Cardiac muscle cell (in vitro differentiated cells and primary cell): Measurements from ENCODE around the gene KIRREL3. TPM values are rescaled to one million over a fixed set of nuclear protein-coding genes. Genes with fewer than 3 reads are reported as not detected.

Experiments
- DNase-seq, 2 donors: peaks; one replicate each; pipeline versions ENCODE4 v3.0.0 to v3.0.0-alpha.2; 2010 to 2017; ENCODE audit warnings: low read depth in 1 of 2, low spot score in 1 of 2
- H3K27ac ChIP-seq: fragments of 200-600 bp; sonication (generic); 2 replicates; pipeline ENCODE4 v1.5.1; 2016
- H3K27me3 ChIP-seq: fragments of 200-600 bp; sonication (generic); 2 replicates; pipeline ENCODE4 v1.6.0; 2016; ENCODE audit warnings: control low read depth
- H3K36me3 ChIP-seq: fragments of 200-600 bp; sonication (generic); 2 replicates; pipeline ENCODE4 v1.5.1; 2016; ENCODE audit warnings: control low read depth
- H3K4me1 ChIP-seq: fragments of 200-600 bp; sonication (generic); 2 replicates; pipeline ENCODE4 v1.8.1; 2017; ENCODE audit warnings: low read depth, mild to moderate bottlenecking, mixed run types
- H3K4me3 ChIP-seq: fragments of 200-600 bp; sonication (generic); 2 replicates; pipeline ENCODE4 v1.5.1; 2016; ENCODE audit warnings: mild to moderate bottlenecking
- H3K9me3 ChIP-seq: fragments of 200-600 bp; sonication (generic); 2 replicates; pipeline ENCODE4 v1.5.1; 2017; ENCODE audit warnings: low read depth, mild to moderate bottlenecking, control low read depth
- CTCF ChIP-seq: IDR thresholded peaks from 2 replicates; pipeline ENCODE4 v1.5.1; 2012; ENCODE audit warnings: low read depth, mild to moderate bottlenecking, low read length
- polyA plus RNA-seq: library from polyadenylated mRNA; unstranded; fragments of >200 nt; fragmentation: Nextera tagmentation; extraction: Ambion mirVana; gene quantifications from 2 replicates; pipeline ENCODE4 v1.2.1, GENCODE V29; 2016
- total RNA-seq: library from RNA; depleted of rRNA; stranded (reverse); fragments of >200 nt; gene quantifications from 2 replicates; pipeline ENCODE4 v1.2.3, GENCODE V29; 2016

The KIRREL3 gene
- total and polyA plus RNA-seq, 2 experiments from 2014 or later = 0.12 to 0.89 TPM

- no peaks in the 10 kb centered on the region for H3K36me3 ChIP-seq
- no peak overlapping the region for H3K27ac ChIP-seq
- H3K4me3 ChIP-seq = no peak overlapping the region
- no peak for TF ChIP-seq CTCF
- no peaks in the 10 kb centered on the region for H3K4me1 ChIP-seq
- H3K9me3 ChIP-seq = no peaks in the 10 kb centered on the region
- peaks cover 87% of the 10 kb centered on the region for H3K27me3 ChIP-seq
- DNase-seq = peak in 1 of 2 donors; percentile 17
These were observed 413.0 kb downstream of the KIRREL3 start for GRCh38 chr11:126587541-126587940.

- no peaks in the 10 kb centered on the region for H3K4me1 ChIP-seq
- DNase-seq = peak in 1 of 2 donors; percentile 96
- no peak overlapping the region for H3K4me3 ChIP-seq
- peaks cover 78% of the 10 kb centered on the region for H3K27me3 ChIP-seq
- no peak for TF ChIP-seq CTCF
- H3K9me3 ChIP-seq = no peaks in the 10 kb centered on the region
- no peak overlapping the region for H3K27ac ChIP-seq
- no peaks in the 10 kb centered on the region for H3K36me3 ChIP-seq
These were observed 414.6 kb downstream of the KIRREL3 start for GRCh38 chr11:126585774-126586491.

GRCh38 chr11:126585388-126585773 lies 415.2 kb downstream of the KIRREL3 start:
- no peaks in the 10 kb centered on the region for H3K36me3 ChIP-seq
- H3K27me3 ChIP-seq = peaks cover 77% of the 10 kb centered on the region
- no peak overlapping the region for H3K4me3 ChIP-seq
- no peak for TF ChIP-seq CTCF
- H3K9me3 ChIP-seq = no peaks in the 10 kb centered on the region
- DNase-seq = no peak
- H3K27ac ChIP-seq = no peak overlapping the region
- no peaks in the 10 kb centered on the region for H3K4me1 ChIP-seq

GRCh38 chr11:126583594-126584427 lies 416.8 kb downstream of the KIRREL3 start:
- Histone ChIP-seq H3K36me3 (no peaks in the 10 kb centered on the region), H3K9me3 (no peaks in the 10 kb centered on the region), H3K27ac (no peak overlapping the region), H3K27me3 (peaks cover 76% of the 10 kb centered on the region), H3K4me3 (no peak overlapping the region), H3K4me1 (no peaks in the 10 kb centered on the region)
- TF ChIP-seq CTCF = no peak
- no peak for DNase-seq

GRCh38 chr11:126583101-126583500 lies 417.5 kb downstream of the KIRREL3 start:
- H3K9me3 ChIP-seq = no peaks in the 10 kb centered on the region
- H3K4me3 ChIP-seq = no peak overlapping the region
- H3K36me3 ChIP-seq = no peaks in the 10 kb centered on the region
- TF ChIP-seq CTCF = no peak
- DNase-seq = no peak
- H3K27me3 ChIP-seq = peaks cover 76% of the 10 kb centered on the region
- no peaks in the 10 kb centered on the region for H3K4me1 ChIP-seq
- H3K27ac ChIP-seq = no peak overlapping the region
